Mucosa of descending colon (tissue), 3 donors: ENCODE results near the gene GTPBP6. TPM values are rescaled to one million over a fixed set of nuclear protein-coding genes. Genes with fewer than 3 reads are reported as not detected.
"Not testable (repeated sequence)": the region's sequence is repeated elsewhere in the genome, so short reads cannot be mapped to it uniquely, and the experiment has no call there.

Source experiments
- ATAC-seq: fragments of 200-7000 bp; cut with Tn5 transposase; one replicate; pipeline ENCODE4 v1.9.1; 2020; ENCODE audit warnings: mild to moderate bottlenecking, moderate library complexity
- DNase-seq, 3 donors: peaks; one replicate each; pipeline ENCODE4 v3.0.0-alpha.2; 2020
- H3K36me3 ChIP-seq: fragments of 200-600 bp; one replicate; pipeline ENCODE4 v1.8.0; 2021; ENCODE audit warnings: low read depth, mild to moderate bottlenecking
- H3K4me1 ChIP-seq: fragments of 200-600 bp; one replicate; pipeline ENCODE4 v1.8.0; 2021; ENCODE audit warnings: low read depth, mild to moderate bottlenecking
- H3K4me3 ChIP-seq: fragments of 200-600 bp; one replicate; pipeline ENCODE4 v1.8.0; 2021; ENCODE audit warnings: mild to moderate bottlenecking
- H3K9me3 ChIP-seq: fragments of 200-600 bp; one replicate; pipeline ENCODE4 v1.8.0; 2021; ENCODE audit warnings: mild to moderate bottlenecking
- intact Hi-C, 2 donors: fragments of 100-400 bp; cut with DNase I in 1 of 2; cut with micrococcal nuclease in 1 of 2; formaldehyde crosslinking; loops; one replicate each; pipeline versions ENCODE4 v1.11.0 to v1.11.1; 2022; cut with DNase I, micrococcal nuclease
- total RNA-seq, 3 donors: library from RNA; stranded (reverse); fragmentation: NEBNext Ultra II Directional in 2 of 3; extraction: Animal tissue kit (Norgen Biotek cat#: 25700) in 2 of 3; gene quantifications; one replicate each; pipeline versions ENCODE4 v1.2.1 to v1.2.4, GENCODE V29; 2021 to 2023
- TF ChIP-seq, protein P1 (sequence below): fragments of 200-600 bp; IDR thresholded peaks from one replicate; pipeline ENCODE4 v1.8.0; 2022; ENCODE audit warnings: antibody characterized with exemption, mild to moderate bottlenecking
- donor health status: DM: no; HTN: no; CAD: no; lungs with moderate emphysema.
- donor health status: DM: no; HTN: no; CAD: no.
- donor health status: DM: no; HTN: yes; CAD: no.

The GTPBP6 gene
- total RNA-seq, 3 donors from 2014 or later: 49.8 to 55.8 (median 54.1) TPM

DNA sequence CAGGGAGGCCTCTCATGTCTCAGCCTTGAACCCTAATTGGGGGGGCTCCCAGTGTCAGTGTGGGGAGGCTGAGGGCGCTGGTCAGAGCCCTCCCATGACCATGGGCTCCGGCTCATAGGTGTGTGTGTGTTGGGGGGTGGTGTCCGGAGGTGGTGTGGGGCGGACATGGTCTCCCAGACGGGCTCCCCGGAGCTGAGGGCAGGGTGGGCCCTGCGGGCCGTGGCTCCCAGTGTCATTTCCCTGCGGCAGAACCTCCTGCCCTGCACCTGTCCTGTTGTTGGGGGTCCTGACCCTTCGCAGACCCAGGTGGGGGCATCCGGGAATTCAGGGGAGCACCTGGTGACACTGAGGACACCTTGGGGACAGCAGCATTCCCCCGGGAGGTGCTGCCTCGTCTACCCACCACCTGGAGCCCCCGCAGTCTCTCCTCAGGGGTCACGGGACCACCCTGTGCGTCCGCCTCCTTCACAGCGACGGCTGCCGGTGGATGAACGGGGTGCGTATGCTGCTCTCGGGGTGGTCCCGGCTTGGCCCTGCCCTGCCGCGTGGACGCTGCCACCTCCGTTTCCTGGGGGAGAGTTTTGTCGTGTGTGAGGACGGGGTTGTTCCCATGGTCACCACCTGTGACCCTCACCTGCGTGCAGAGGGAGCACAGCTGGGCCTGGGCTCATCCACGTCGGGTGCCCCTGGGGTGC lies 14.5 kb upstream of the GTPBP6 start:
- TF ChIP-seq, protein P1, sequence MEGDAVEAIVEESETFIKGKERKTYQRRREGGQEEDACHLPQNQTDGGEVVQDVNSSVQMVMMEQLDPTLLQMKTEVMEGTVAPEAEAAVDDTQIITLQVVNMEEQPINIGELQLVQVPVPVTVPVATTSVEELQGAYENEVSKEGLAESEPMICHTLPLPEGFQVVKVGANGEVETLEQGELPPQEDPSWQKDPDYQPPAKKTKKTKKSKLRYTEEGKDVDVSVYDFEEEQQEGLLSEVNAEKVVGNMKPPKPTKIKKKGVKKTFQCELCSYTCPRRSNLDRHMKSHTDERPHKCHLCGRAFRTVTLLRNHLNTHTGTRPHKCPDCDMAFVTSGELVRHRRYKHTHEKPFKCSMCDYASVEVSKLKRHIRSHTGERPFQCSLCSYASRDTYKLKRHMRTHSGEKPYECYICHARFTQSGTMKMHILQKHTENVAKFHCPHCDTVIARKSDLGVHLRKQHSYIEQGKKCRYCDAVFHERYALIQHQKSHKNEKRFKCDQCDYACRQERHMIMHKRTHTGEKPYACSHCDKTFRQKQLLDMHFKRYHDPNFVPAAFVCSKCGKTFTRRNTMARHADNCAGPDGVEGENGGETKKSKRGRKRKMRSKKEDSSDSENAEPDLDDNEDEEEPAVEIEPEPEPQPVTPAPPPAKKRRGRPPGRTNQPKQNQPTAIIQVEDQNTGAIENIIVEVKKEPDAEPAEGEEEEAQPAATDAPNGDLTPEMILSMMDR: no peak
- intact Hi-C loops: no loop called here
- Histone ChIP-seq H3K36me3 (no peaks in the 10 kb centered on the region), H3K9me3 (no peaks in the 10 kb centered on the region), H3K4me3 (no peak overlapping the region), H3K4me1 (peaks cover 5% of the 10 kb centered on the region)
- ATAC-seq: no peak
- DNase-seq: peak in 1 of 3 donors; percentile 43

DNA sequence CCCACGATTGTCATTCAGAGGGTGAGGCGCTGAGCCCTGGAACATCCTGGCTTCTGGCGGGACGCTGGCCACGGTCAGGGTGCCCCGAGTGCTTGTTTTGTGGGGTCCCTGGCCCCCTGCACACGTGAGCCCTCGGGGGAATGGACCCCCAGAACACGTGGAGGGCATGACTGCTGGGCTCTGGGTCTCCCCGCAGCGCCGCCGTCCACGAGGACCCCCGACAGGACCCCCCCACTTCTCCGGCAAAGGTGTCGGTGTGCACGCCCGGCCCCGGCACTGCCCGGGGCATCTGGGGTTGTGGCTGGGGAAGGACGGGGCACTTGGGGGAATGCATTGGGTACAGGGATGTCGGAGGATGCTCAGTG lies 13.9 kb upstream of the GTPBP6 start:
- ATAC-seq (no peak), DNase-seq (peak in 1 of 3 donors; percentile 41)
- intact Hi-C loops: no loop called here
- no peak overlapping the region for H3K4me3 ChIP-seq
- peaks cover 5% of the 10 kb centered on the region for H3K4me1 ChIP-seq
- TF ChIP-seq, protein P1: no peak
- H3K9me3 ChIP-seq: no peaks in the 10 kb centered on the region
- no peaks in the 10 kb centered on the region for H3K36me3 ChIP-seq

DNA sequence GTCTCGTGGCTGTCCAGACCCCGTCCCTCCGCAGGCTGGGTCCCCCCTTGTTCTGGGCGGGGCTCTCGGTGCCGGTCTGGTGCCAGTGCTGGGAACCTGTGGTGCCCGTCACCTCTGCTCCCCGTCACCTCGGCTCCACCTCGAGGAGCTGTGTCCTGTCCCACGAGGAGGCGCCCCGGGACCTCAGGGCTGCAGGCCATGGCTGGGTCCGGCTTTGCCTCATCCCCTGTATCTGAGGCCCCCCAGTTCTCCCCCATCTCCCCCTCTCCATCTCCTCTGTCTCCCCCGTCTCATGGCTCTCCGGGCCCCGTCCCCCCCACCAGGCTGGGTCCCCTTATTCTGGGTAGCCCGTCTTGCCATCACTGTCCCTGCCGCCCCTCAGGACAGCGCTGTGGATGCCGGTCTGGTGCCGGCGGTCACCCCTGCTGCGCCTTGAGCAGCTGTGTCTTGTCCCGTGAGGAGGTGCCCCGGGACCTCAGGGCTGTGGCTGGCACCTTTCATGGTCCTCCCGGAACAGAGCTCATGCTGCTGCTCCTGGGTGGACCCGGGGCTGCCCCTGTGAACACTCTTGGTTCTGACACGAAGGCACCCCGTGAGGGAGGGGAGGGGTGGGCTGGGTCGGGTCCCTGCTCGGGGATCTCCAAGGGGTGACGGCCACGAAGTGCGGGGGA lies 13.4 kb upstream of the GTPBP6 start:
- H3K4me3 ChIP-seq: no peak overlapping the region

DNA sequence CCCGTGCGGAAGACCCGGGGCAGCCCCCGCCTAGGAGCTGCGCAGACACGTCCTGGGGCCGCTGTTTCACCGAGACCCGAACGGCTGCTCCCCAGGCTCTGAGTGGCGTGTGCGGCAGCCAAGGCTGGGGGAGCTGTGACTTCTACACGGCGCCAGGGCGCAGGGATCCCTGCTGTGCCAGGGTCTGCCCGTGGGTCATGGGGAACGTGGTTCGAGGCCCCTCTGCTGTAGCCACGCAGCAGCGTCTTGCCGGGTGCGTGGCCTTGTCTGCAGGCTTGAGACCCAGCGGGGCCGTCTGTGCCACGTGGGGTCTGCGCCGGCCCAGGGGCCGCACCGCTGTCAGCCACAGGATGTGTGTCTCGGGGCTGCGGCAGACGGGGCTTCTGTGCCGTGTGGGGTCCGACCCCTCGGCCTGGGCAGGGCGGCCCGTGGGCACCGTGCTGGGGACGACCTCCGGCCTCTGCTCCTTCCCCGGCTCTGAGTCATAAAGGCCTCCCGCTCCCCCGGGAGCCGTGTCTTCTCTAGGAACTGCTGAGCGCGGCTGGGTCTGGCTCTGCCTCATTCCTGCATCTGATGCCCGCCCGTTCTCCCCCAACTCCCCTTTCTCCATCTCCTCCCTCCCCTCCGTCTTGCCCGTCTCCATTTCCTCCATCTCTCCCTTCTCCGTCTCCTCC lies 12.7 kb upstream of the GTPBP6 start:
- DNase-seq (peak in 2 of 3 donors; percentile 17 to 48), ATAC-seq (peak; percentile 52)
- Histone ChIP-seq H3K4me1 (peaks cover 5% of the 10 kb centered on the region), H3K9me3 (no peaks in the 10 kb centered on the region), H3K4me3 (no peak overlapping the region), H3K36me3 (no peaks in the 10 kb centered on the region)
- intact Hi-C loops: no loop called here
- TF ChIP-seq, protein P1: no peak

More for the DNA sequence above, 13.4 kb upstream of the GTPBP6 start:
- Histone ChIP-seq H3K4me1 (peaks cover 5% of the 10 kb centered on the region), H3K9me3 (no peaks in the 10 kb centered on the region), H3K36me3 (no peaks in the 10 kb centered on the region)
- TF ChIP-seq, protein P1: no peak
- intact Hi-C loops: no loop called here
- peak in 1 of 3 donors; percentile 32 for DNase-seq
- ATAC-seq: peak; percentile 25

DNA sequence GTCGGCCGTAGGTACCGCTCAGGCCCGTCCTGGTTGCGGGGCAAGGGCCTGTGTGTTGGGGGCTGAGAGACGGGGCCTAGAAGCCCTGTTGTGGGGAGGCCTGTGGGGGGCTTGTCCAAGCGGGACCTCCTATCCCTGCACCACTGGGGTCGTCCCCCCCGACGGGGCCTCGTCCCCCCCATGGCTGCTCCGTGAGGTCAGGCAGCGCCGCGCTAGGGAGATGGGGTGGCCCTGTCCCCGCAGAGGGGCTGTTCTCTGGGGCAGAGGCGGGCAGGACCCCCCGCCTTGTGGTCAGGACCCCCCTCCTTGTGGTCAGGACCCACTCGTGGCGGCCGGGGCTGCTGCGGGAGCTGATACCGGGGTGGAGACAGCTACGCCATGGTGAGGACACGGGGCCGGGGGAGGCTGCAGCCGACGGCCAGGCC lies 12.1 kb upstream of the GTPBP6 start:
- no peaks in the 10 kb centered on the region for H3K9me3 ChIP-seq
- intact Hi-C loops: no loop called here
- no peak overlapping the region for H3K4me3 ChIP-seq
- TF ChIP-seq, protein P1: no peak
- ATAC-seq: no peak
- peaks cover 7% of the 10 kb centered on the region for H3K4me1 ChIP-seq
- peak in 1 of 3 donors; percentile 40 for DNase-seq
- H3K36me3 ChIP-seq: no peaks in the 10 kb centered on the region

DNA sequence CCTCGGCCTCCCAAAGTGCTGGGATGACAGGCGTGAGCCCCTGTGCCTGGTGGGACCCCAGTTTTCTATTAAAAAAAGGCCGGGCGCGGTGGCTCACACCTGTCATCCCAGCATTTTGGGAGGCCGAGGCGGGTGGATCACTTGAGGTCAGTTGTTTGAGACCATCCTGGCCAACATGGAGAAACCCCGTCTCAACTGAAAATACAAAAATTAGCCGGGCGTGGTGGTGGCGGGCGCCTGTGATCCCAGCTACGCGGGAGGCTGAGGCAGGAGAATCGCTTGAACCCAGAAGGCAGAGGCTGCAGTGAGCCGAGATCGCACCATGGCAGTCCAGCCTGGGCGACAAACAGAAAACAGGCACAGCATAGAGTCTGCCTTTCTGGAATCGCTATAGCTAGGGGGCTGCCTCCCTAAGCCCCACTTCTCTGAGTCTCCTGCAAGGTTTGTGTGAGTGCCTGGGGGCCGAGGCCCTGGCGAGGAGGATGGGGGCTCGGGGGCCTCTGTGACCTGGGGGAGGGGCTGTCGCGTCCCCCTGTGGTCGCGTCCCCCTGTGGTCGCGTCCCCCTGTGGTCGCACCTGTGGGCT lies 11.6 kb upstream of the GTPBP6 start:
- intact Hi-C loops, H3K9me3 ChIP-seq: not testable (repeated sequence)

More for the DNA sequence above, 11.6 kb upstream of the GTPBP6 start:
- not testable (repeated sequence) for H3K4me1 ChIP-seq, H3K4me3 ChIP-seq, ATAC-seq, H3K36me3 ChIP-seq
- DNase-seq: peak in 2 of 3 donors; percentile 14 to 15
